ENCODE results near the gene LRRC3. TPM values are rescaled to one million over a fixed set of nuclear protein-coding genes. Genes with fewer than 3 reads are reported as not detected.
"Not testable (repeated sequence)": the region's sequence is repeated elsewhere in the genome, so short reads cannot be mapped to it uniquely, and the experiment has no call there.

Gene LRRC3
- total RNA-seq, 1 donor from 2014 or later: 3.0 TPM

DNA sequence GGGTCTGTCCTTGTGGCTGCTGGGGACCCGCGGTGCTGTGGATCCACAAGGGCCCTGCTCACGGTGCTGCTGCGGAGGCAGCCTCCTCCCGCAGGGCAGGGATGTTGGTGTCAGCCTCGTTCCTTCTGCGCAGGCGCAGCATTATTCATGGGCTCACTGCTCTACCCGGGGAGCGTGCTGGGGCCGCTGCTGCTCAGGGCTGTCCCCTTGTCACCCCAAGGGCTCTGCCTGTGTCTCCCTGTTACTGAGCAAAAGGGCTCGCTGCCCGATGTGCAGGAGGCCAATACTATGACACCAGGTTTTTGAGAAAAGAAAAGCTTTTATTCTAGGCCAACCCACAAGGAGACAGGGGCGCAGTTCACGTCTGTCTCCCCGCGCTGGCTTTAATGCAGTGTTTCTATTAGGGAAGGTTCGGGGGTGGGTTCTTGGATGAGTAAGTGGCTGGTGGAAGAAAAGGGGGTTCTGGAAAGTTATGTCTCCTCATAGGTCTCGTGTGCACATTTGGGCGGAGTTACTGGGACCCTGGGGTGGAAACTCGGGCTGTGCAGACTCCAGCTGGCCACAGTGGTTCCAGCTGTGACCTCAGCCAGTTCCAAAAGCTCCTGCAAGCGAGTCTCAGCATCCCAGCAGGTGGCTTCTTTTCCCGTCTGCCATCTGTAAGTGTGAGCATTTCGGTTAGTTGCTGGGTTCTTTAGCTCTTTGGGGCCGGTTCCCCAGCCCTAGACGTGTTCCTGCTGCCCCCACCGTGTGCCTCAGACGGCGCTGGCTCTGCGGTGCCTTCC, 40.8 kb upstream of the LRRC3 start:
- TF ChIP-seq, protein P1, sequence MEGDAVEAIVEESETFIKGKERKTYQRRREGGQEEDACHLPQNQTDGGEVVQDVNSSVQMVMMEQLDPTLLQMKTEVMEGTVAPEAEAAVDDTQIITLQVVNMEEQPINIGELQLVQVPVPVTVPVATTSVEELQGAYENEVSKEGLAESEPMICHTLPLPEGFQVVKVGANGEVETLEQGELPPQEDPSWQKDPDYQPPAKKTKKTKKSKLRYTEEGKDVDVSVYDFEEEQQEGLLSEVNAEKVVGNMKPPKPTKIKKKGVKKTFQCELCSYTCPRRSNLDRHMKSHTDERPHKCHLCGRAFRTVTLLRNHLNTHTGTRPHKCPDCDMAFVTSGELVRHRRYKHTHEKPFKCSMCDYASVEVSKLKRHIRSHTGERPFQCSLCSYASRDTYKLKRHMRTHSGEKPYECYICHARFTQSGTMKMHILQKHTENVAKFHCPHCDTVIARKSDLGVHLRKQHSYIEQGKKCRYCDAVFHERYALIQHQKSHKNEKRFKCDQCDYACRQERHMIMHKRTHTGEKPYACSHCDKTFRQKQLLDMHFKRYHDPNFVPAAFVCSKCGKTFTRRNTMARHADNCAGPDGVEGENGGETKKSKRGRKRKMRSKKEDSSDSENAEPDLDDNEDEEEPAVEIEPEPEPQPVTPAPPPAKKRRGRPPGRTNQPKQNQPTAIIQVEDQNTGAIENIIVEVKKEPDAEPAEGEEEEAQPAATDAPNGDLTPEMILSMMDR (conservative IDR thresholded peaks at IDR 0.05; ENCODE audit: low read depth, low read length): no peak
- no peak overlapping the region for H3K4me3 ChIP-seq (ENCODE audit: low read depth, low read length)
- DNase-seq (ENCODE audit: low read depth): no peak

DNA sequence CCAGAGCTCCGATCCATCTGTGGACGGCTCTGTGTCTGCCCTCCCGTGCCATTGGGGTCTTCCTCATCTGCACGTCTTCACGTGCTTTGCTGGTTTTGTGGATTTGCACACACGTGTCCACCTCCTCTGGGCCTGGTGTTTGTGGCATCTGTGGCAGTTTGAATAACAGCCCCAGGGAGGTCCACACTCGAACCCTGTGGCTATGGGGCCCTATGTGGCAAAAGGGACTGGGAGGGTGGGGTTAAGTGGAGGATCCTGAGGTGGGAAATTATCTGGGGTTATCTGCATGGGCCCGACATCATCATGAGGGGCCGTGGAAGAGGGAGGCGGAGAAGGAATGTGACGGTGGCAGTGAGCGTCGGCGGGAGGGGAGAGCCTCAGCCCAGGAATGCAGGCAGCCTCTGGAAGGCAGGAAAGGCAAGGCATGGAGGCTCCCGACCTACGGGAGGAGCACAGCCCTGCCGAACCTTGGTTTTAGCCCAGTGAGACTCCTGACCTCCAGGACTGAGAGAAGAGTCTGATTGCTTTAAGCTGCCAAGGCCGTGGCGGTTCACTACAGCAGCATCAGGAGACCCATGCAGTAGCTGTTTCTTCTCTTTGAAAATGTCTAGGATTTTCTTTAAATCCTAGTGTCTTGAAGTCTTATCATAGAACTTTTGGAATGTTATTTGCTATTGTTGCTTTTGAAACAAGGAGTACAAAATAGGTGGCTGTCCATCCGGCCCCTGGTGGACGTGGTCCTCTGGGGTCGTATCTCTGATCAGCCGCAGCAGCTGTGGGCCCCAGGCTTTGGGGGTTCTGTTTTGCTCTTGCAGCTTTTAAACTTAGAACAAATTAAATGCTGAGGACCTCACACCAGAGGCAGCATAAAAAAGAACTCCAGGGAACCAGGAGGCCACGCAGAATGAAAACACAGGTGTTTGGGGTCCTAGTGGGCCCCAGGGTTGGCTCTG, 40.0 kb upstream of the LRRC3 start:
- no peak overlapping the region for H3K4me3 ChIP-seq (ENCODE audit: low read depth, low read length)
- TF ChIP-seq, protein P1 (conservative IDR thresholded peaks at IDR 0.05; ENCODE audit: low read depth, low read length): no peak
- no peak for DNase-seq (ENCODE audit: low read depth)

- TF ChIP-seq, protein P1 (conservative IDR thresholded peaks at IDR 0.05; ENCODE audit: low read depth, low read length): no peak
- H3K4me3 ChIP-seq (ENCODE audit: low read depth, low read length): no peak overlapping the region
- DNase-seq (ENCODE audit: low read depth): no peak
These were observed 39.1 kb upstream of the LRRC3 start for GRCh38 chr21:44416193-44416592.

GRCh38 chr21:44417621-44418107, 37.6 kb upstream of the LRRC3 start:
- H3K4me3 ChIP-seq (ENCODE audit: low read depth, low read length); DNase-seq (ENCODE audit: low read depth): not testable (repeated sequence)

- TF ChIP-seq, protein P1 (conservative IDR thresholded peaks at IDR 0.05; ENCODE audit: low read depth, low read length): no peak
- no peak overlapping the region for H3K4me3 ChIP-seq (ENCODE audit: low read depth, low read length)
- no peak for DNase-seq (ENCODE audit: low read depth)
These were observed 37.0 kb upstream of the LRRC3 start for GRCh38 chr21:44418108-44418875.

DNA sequence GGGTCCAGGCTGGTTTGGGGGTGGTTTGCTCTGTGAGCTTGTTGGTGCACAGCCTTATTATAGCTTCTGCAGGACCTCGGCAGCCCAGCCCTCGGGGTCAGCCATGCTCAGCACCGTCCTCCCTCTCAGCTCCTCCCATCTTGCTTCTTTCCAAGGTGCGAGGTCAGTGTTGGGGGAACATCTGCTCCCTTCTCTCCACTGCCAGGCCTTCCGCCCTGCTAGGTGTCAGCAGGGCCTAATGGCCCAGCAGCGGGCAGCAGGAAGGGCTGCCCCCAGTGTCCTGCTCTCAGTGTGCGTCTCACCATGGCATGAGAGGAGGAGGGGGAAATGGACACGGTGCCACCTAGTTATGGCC, 36.5 kb upstream of the LRRC3 start:
- DNase-seq (ENCODE audit: low read depth): no peak
- H3K4me3 ChIP-seq (ENCODE audit: low read depth, low read length): no peak overlapping the region
- TF ChIP-seq, protein P1 (conservative IDR thresholded peaks at IDR 0.05; ENCODE audit: low read depth, low read length): no peak

- TF ChIP-seq, protein P1 (conservative IDR thresholded peaks at IDR 0.05; ENCODE audit: low read depth, low read length): no peak
- H3K4me3 ChIP-seq (ENCODE audit: low read depth, low read length): no peak overlapping the region
- DNase-seq (ENCODE audit: low read depth): no peak
These were observed 35.6 kb upstream of the LRRC3 start for GRCh38 chr21:44419679-44420078.

Measured in epithelial cell of proximal tubule (primary cell).